Esophagus squamous epithelium (tissue), 4 donors: ENCODE results near the gene MRGPRX4.

Source experiments
- POLR2A ChIP-seq, 4 donors: fragments of 450-650 bp; IDR thresholded peaks; one replicate each; pipeline ENCODE4 v1.6.1; 2017; ENCODE audit warnings: antibody characterized with exemption in 4 of 4, mild to moderate bottlenecking in 4 of 4, moderate library complexity in 3 of 4
- TF ChIP-seq, protein P1 (sequence below), 6 experiments: fragments of 450-650 bp in 4 of 6; fragments of 200-600 bp in 2 of 6; sonication (generic) in 2 of 6; IDR thresholded peaks; one replicate each; pipeline ENCODE4 v1.5.1; 2016 to 2019; ENCODE audit warnings: antibody characterized with exemption in 6 of 6, mild to moderate bottlenecking in 4 of 6, moderate library complexity in 4 of 6

DNA sequence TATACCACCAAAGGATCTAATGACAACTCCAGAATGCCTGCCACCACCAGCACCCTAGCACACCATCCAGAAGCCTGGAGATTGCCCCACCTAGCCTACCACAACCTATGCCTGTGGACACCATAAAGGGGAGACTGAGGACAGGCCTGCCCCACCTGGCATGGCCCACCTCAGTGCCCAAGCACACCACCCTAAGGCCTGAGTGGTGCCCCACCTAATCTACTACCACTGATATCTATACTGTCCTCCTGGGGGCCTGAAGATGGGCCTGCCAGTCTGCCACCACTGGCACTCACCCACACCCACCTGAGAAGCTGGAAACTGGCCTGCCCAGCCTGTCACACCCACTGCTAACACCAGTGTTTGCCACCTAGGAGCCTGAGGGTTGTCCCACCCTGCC, 32.1 kb downstream of the MRGPRX4 start:
- TF ChIP-seq POLR2A (IDR thresholded peaks at IDR 0.05): no peak
- TF ChIP-seq, protein P1, sequence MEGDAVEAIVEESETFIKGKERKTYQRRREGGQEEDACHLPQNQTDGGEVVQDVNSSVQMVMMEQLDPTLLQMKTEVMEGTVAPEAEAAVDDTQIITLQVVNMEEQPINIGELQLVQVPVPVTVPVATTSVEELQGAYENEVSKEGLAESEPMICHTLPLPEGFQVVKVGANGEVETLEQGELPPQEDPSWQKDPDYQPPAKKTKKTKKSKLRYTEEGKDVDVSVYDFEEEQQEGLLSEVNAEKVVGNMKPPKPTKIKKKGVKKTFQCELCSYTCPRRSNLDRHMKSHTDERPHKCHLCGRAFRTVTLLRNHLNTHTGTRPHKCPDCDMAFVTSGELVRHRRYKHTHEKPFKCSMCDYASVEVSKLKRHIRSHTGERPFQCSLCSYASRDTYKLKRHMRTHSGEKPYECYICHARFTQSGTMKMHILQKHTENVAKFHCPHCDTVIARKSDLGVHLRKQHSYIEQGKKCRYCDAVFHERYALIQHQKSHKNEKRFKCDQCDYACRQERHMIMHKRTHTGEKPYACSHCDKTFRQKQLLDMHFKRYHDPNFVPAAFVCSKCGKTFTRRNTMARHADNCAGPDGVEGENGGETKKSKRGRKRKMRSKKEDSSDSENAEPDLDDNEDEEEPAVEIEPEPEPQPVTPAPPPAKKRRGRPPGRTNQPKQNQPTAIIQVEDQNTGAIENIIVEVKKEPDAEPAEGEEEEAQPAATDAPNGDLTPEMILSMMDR (IDR thresholded peaks at IDR 0.05): no peak
